ENCODE results near the gene TNIK.

DNA sequence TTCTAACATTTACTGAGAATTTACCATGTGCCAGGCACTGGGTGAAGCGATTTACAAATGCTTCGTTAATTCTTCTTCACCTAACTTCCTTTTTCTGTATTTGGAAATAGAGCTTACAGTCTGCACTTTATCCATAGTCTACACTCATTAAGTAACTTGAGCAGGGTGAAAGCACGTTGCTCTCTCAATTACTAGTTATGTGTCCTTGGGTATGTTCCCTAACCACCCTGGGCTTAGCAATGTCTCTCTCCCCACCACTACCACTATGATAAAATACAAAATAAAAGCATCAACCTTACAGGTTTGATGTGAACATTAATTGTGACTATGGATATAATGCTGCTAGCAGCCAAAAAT lies 260.8 kb downstream of the TNIK start:
- TF ChIP-seq, protein P1, sequence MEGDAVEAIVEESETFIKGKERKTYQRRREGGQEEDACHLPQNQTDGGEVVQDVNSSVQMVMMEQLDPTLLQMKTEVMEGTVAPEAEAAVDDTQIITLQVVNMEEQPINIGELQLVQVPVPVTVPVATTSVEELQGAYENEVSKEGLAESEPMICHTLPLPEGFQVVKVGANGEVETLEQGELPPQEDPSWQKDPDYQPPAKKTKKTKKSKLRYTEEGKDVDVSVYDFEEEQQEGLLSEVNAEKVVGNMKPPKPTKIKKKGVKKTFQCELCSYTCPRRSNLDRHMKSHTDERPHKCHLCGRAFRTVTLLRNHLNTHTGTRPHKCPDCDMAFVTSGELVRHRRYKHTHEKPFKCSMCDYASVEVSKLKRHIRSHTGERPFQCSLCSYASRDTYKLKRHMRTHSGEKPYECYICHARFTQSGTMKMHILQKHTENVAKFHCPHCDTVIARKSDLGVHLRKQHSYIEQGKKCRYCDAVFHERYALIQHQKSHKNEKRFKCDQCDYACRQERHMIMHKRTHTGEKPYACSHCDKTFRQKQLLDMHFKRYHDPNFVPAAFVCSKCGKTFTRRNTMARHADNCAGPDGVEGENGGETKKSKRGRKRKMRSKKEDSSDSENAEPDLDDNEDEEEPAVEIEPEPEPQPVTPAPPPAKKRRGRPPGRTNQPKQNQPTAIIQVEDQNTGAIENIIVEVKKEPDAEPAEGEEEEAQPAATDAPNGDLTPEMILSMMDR (IDR thresholded peaks at IDR 0.05; ENCODE audit: low read depth, low read length) = no peak
- no peak for TF ChIP-seq EZH2phosphoT487 (IDR thresholded peaks at IDR 0.05; ENCODE audit: low read depth)
